Activated naive CD8-positive, alpha-beta T cell treated with anti-CD3 and anti-CD28 coated beads, Interleukin-2, amount 10 ng/mL, durations not matched to agents 7 days and 5 days (primary cell): ENCODE measurements around the gene IFITM5. TPM values are rescaled to one million over a fixed set of nuclear protein-coding genes. Genes with fewer than 3 reads are reported as not detected.
"Not testable (repeated sequence)": the region's sequence is repeated elsewhere in the genome, so short reads cannot be mapped to it uniquely, and the experiment has no call there.

Source experiments
- ATAC-seq: fragments of 150-1000 bp; cut with Tn5 transposase; one replicate; pipeline ENCODE4 v1.10.0; 2021; ENCODE audit warnings: low read depth, moderate library complexity
- POLR2A ChIA-PET: fragments of 350-600 bp; sonication (Branson Sonifier 250); formaldehyde crosslinking; loops from one replicate; lab custom pipeline; 2021; ENCODE audit warnings: antibody characterized with exemption; lab: Charles Lee
- DNase-seq: peaks from one replicate; pipeline ENCODE4 v3.0.0; 2021
- H3K27ac Mint-ChIP-seq: one replicate; pipeline ENCODE4 v1.8.0; 2022; ENCODE audit warnings: mild to moderate bottlenecking, mixed read lengths
- H3K27me3 Mint-ChIP-seq: one replicate; pipeline ENCODE4 v1.8.0; 2022; ENCODE audit warnings: mild to moderate bottlenecking, moderate library complexity, mixed read lengths
- H3K36me3 Mint-ChIP-seq: one replicate; pipeline ENCODE4 v1.8.0; 2021; ENCODE audit warnings: mild to moderate bottlenecking, mixed read lengths
- H3K4me1 Mint-ChIP-seq: one replicate; pipeline ENCODE4 v1.8.0; 2021; ENCODE audit warnings: mixed read lengths
- H3K4me3 Mint-ChIP-seq: one replicate; pipeline ENCODE4 v1.8.0; 2022; ENCODE audit warnings: mild to moderate bottlenecking, moderate library complexity, mixed read lengths
- H3K9me3 Mint-ChIP-seq: one replicate; pipeline ENCODE4 v1.8.0; 2021; ENCODE audit warnings: mixed read lengths
- total RNA-seq, 2 experiments: library from RNA; stranded (reverse); gene quantifications; one replicate each; pipeline ENCODE4 v1.2.3, GENCODE V29; 2021

IFITM5 gene
- total RNA-seq, 2 experiments from 2014 or later = not detected

GRCh38 chr11:288478-289397, 10.6 kb downstream of the IFITM5 start, which contains the start of gene PGGHG:
TSS of gene PGGHG (plus strand) at chr11:289126. CDS start at chr11:289817, 691 bp downstream.
- POLR2A ChIA-PET = interaction anchor here (0.8 to 16.3 kb wide), 17 partner anchors 9 to 160 kb away, joined by 3 to 336 read pairs (median 27); partner anchors contain the start of genes BET1L, IFITM1, IFITM5 and NLRP6
- Mint-ChIP-seq H3K36me3 (peaks cover 46% of the 10 kb centered on the region), H3K9me3 (no peaks in the 10 kb centered on the region), H3K27me3 (no peaks in the 10 kb centered on the region), H3K4me3 (peak within 1 kb of the TSS; percentile 93), H3K4me1 (peaks cover 33% of the 10 kb centered on the region), H3K27ac (peak within 1 kb of the TSS; percentile 98)
- ATAC-seq (peak; percentile 38), DNase-seq (peak; percentile 88)

- POLR2A ChIA-PET = interaction anchor here (0.6 to 16.3 kb wide), 24 partner anchors 7 to 219 kb away, joined by 3 to 336 read pairs (median 4); partner anchors contain the start of genes BET1L, IFITM1, IFITM2 and IFITM5
- Mint-ChIP-seq H3K27me3 (no peaks in the 10 kb centered on the region), H3K27ac (peak overlapping the region; percentile 98), H3K4me3 (peak overlapping the region; percentile 90), H3K4me1 (peaks cover 36% of the 10 kb centered on the region), H3K9me3 (no peaks in the 10 kb centered on the region), H3K36me3 (peaks cover 51% of the 10 kb centered on the region)
- DNase-seq (peak; percentile 78), ATAC-seq (peak; percentile 43)
These were observed 11.4 kb downstream of the IFITM5 start for GRCh38 chr11:287821-288477.

GRCh38 chr11:286977-287820, 12.1 kb downstream of the IFITM5 start:
- Mint-ChIP-seq H3K36me3 (peaks cover 54% of the 10 kb centered on the region), H3K4me1 (peaks cover 38% of the 10 kb centered on the region), H3K27ac (peak overlapping the region; percentile 98)

GRCh38 chr11:285894-286220, 13.5 kb downstream of the IFITM5 start:
- H3K9me3 Mint-ChIP-seq = no peaks in the 10 kb centered on the region
- H3K27me3 Mint-ChIP-seq = no peaks in the 10 kb centered on the region
- peak overlapping the region; percentile 90 for H3K4me3 Mint-ChIP-seq
- peaks cover 34% of the 10 kb centered on the region for H3K4me1 Mint-ChIP-seq
- DNase-seq = no peak
- POLR2A ChIA-PET = interaction anchor here (1.3 to 16.3 kb wide), 10 partner anchors 4 to 78 kb away, joined by 5 to 336 read pairs (median 57); partner anchors contain the start of genes BET1L, IFITM1, IFITM5 and NLRP6
- ATAC-seq = no peak
- H3K27ac Mint-ChIP-seq = peak overlapping the region; percentile 98
- peaks cover 59% of the 10 kb centered on the region for H3K36me3 Mint-ChIP-seq

More at GRCh38 chr11:286977-287820, 12.1 kb downstream of the IFITM5 start:
- H3K27me3 Mint-ChIP-seq, ATAC-seq, H3K9me3 Mint-ChIP-seq: not testable (repeated sequence)
- H3K4me3 Mint-ChIP-seq = peak overlapping the region; percentile 90
- DNase-seq = peak; percentile 80
- POLR2A ChIA-PET = interaction anchor here (0.6 to 16.3 kb wide), 23 partner anchors 7 to 219 kb away, joined by 3 to 336 read pairs (median 5); partner anchors contain the start of genes BET1L, IFITM1, IFITM2 and IFITM5

- H3K27ac Mint-ChIP-seq = peak overlapping the region; percentile 98
- DNase-seq (no peak), ATAC-seq (no peak)
- no peaks in the 10 kb centered on the region for H3K9me3 Mint-ChIP-seq
- POLR2A ChIA-PET = interaction anchor here (1.1 to 16.3 kb wide), 11 partner anchors 5 to 78 kb away, joined by 3 to 336 read pairs (median 71); partner anchors contain the start of genes BET1L, IFITM1, IFITM5 and NLRP6
- H3K36me3 Mint-ChIP-seq = peaks cover 56% of the 10 kb centered on the region
- H3K4me1 Mint-ChIP-seq = peaks cover 31% of the 10 kb centered on the region
- H3K4me3 Mint-ChIP-seq = peak overlapping the region; percentile 59
- no peaks in the 10 kb centered on the region for H3K27me3 Mint-ChIP-seq
These were observed 14.1 kb downstream of the IFITM5 start for GRCh38 chr11:285021-285893.

GRCh38 chr11:284105-285020, 15.0 kb downstream of the IFITM5 start:
- Mint-ChIP-seq H3K9me3 (no peaks in the 10 kb centered on the region), H3K4me3 (peak overlapping the region; percentile 89), H3K4me1 (peaks cover 30% of the 10 kb centered on the region), H3K36me3 (peaks cover 51% of the 10 kb centered on the region), H3K27me3 (no peaks in the 10 kb centered on the region), H3K27ac (peak overlapping the region; percentile 98)
- DNase-seq = peak; percentile 43
- ATAC-seq = no peak
- POLR2A ChIA-PET = interaction anchor here (0.9 to 16.3 kb wide), 14 partner anchors 5 to 77 kb away, joined by 3 to 336 read pairs (median 12); partner anchors contain the start of genes BET1L, IFITM1, IFITM2 and IFITM5

GRCh38 chr11:283405-284104, 15.8 kb downstream of the IFITM5 start:
- Mint-ChIP-seq H3K9me3 (no peaks in the 10 kb centered on the region), H3K4me3 (peak overlapping the region; percentile 89), H3K27me3 (no peaks in the 10 kb centered on the region), H3K36me3 (peaks cover 54% of the 10 kb centered on the region), H3K4me1 (peaks cover 33% of the 10 kb centered on the region), H3K27ac (peak overlapping the region; percentile 95)
- DNase-seq (no peak), ATAC-seq (no peak)
- POLR2A ChIA-PET = interaction anchor here (0.7 to 16.3 kb wide), 16 partner anchors 4 to 86 kb away, joined by 3 to 336 read pairs (median 8); partner anchors contain the start of genes BET1L, IFITM1, IFITM2 and IFITM5

GRCh38 chr11:282630-283360, 16.5 kb downstream of the IFITM5 start:
- H3K27ac Mint-ChIP-seq = peak overlapping the region; percentile 95
- ATAC-seq (no peak), DNase-seq (peak; percentile 51)
- peak overlapping the region; percentile 89 for H3K4me3 Mint-ChIP-seq
- no peaks in the 10 kb centered on the region for H3K27me3 Mint-ChIP-seq
- H3K4me1 Mint-ChIP-seq = peaks cover 39% of the 10 kb centered on the region
- POLR2A ChIA-PET = interaction anchor here (0.7 to 16.3 kb wide), 18 partner anchors 7 to 87 kb away, joined by 3 to 336 read pairs (median 6); partner anchors contain the start of genes BET1L, IFITM1, IFITM2 and IFITM5
- no peaks in the 10 kb centered on the region for H3K9me3 Mint-ChIP-seq
- H3K36me3 Mint-ChIP-seq = peaks cover 54% of the 10 kb centered on the region

- Mint-ChIP-seq H3K4me3 (peak overlapping the region; percentile 89), H3K27me3 (no peaks in the 10 kb centered on the region), H3K4me1 (peaks cover 41% of the 10 kb centered on the region), H3K27ac (peak overlapping the region; percentile 95), H3K9me3 (peaks cover 1% of the 10 kb centered on the region), H3K36me3 (peaks cover 55% of the 10 kb centered on the region)
- peak; percentile 47 for DNase-seq
- ATAC-seq = no peak
- POLR2A ChIA-PET = interaction anchor here (0.8 to 16.3 kb wide), 15 partner anchors 8 to 75 kb away, joined by 3 to 336 read pairs (median 16); partner anchors contain the start of genes BET1L, IFITM1, IFITM2 and IFITM5
These were observed 17.2 kb downstream of the IFITM5 start for GRCh38 chr11:282171-282570.
